ENCODE measurements around the gene CSNK2A2.

The CSNK2A2 gene

GRCh38 chr16:58197314-58198012 is 443 bp downstream of the CSNK2A2 start:
- no peak for DNase-seq

- no peak for DNase-seq
These were observed 1.0 kb downstream of the CSNK2A2 start for GRCh38 chr16:58196898-58197313.

GRCh38 chr16:58195771-58196170 is 2.1 kb downstream of the CSNK2A2 start:
- DNase-seq: no peak

GRCh38 chr16:58195344-58195743 is 2.6 kb downstream of the CSNK2A2 start:
- no peak for DNase-seq

- no peak for DNase-seq
These were observed 3.1 kb downstream of the CSNK2A2 start for GRCh38 chr16:58194790-58195189.

GRCh38 chr16:58187665-58188421 is 10.1 kb downstream of the CSNK2A2 start:
- DNase-seq: no peak

- no peak for DNase-seq
These were observed 10.8 kb downstream of the CSNK2A2 start for GRCh38 chr16:58187092-58187491.

- DNase-seq: no peak
These were observed 11.5 kb downstream of the CSNK2A2 start for GRCh38 chr16:58186176-58186944.

GRCh38 chr16:58177353-58177710 is 20.6 kb downstream of the CSNK2A2 start:
- no peak for DNase-seq

GRCh38 chr16:58176608-58177352 is 21.1 kb downstream of the CSNK2A2 start:
- DNase-seq: no peak

GRCh38 chr16:58170223-58170622 is 27.7 kb downstream of the CSNK2A2 start:
- no peak for DNase-seq

- no peak for DNase-seq
These were observed 37.1 kb downstream of the CSNK2A2 start for GRCh38 chr16:58160855-58161254.

- DNase-seq: no peak
These were observed 39.2 kb downstream of the CSNK2A2 start for GRCh38 chr16:58158725-58159124.

GRCh38 chr16:58157951-58158540 is 39.9 kb downstream of the CSNK2A2 start:
- DNase-seq: no peak

- no peak for DNase-seq
These were observed 40.7 kb downstream of the CSNK2A2 start for GRCh38 chr16:58157239-58157638.

- no peak for DNase-seq
These were observed 42.1 kb downstream of the CSNK2A2 start for GRCh38 chr16:58155839-58156238.

- DNase-seq: no peak
These were observed 43.6 kb downstream of the CSNK2A2 start for GRCh38 chr16:58154345-58154744.

- DNase-seq: no peak
These were observed 45.5 kb downstream of the CSNK2A2 start for GRCh38 chr16:58152246-58152868.

GRCh38 chr16:58148526-58148925 is 49.4 kb downstream of the CSNK2A2 start:
- no peak for DNase-seq

GRCh38 chr16:58148099-58148498 is 49.8 kb downstream of the CSNK2A2 start:
- DNase-seq: no peak

- no peak for DNase-seq
These were observed 59.1 kb downstream of the CSNK2A2 start for GRCh38 chr16:58138852-58139251.

GRCh38 chr16:58137581-58137980 is 60.3 kb downstream of the CSNK2A2 start:
- no peak for DNase-seq

Data from NK-92 treated with Interleukin-12 subunit alpha and Interleukin-12 subunit beta, amount 100 ng/mL, for 24 hours (cell line).